Activated CD8-positive, alpha-beta memory T cell treated with anti-CD3 and anti-CD28 coated beads, Interleukin-2, amount 10 ng/mL, durations not matched to agents 7 days and 5 days (primary cell): Measurements from ENCODE around the gene F13A1. TPM values are rescaled to one million over a fixed set of nuclear protein-coding genes. Genes with fewer than 3 reads are reported as not detected.
"Not testable (repeated sequence)": the region's sequence is repeated elsewhere in the genome, so short reads cannot be mapped to it uniquely, and the experiment has no call there.

Source experiments
- ATAC-seq: fragments of 150-1000 bp; cut with Tn5 transposase; one replicate; pipeline ENCODE4 v1.10.0; 2021; ENCODE audit warnings: moderate library complexity
- CTCF ChIA-PET: fragments of 350-600 bp; sonication (Branson Sonifier 250); formaldehyde crosslinking; loops from one replicate; lab custom pipeline; 2021; ENCODE audit warnings: antibody characterized with exemption; lab: Charles Lee
- DNase-seq: peaks from one replicate; pipeline ENCODE4 v3.0.0-alpha.2; 2020
- H3K27ac Mint-ChIP-seq: one replicate; pipeline ENCODE4 v1.8.0; 2021; ENCODE audit warnings: mild to moderate bottlenecking, mixed read lengths
- H3K27me3 Mint-ChIP-seq: one replicate; pipeline ENCODE4 v1.8.0; 2021; ENCODE audit warnings: mixed read lengths
- H3K36me3 Mint-ChIP-seq: one replicate; pipeline ENCODE4 v1.8.0; 2021; ENCODE audit warnings: mild to moderate bottlenecking, mixed read lengths
- H3K4me1 Mint-ChIP-seq: one replicate; pipeline ENCODE4 v1.8.0; 2021; ENCODE audit warnings: mixed read lengths
- H3K4me3 Mint-ChIP-seq: one replicate; pipeline ENCODE4 v1.8.0; 2021; ENCODE audit warnings: mild to moderate bottlenecking, moderate library complexity, mixed read lengths
- H3K9me3 Mint-ChIP-seq: one replicate; pipeline ENCODE4 v1.8.0; 2022; ENCODE audit warnings: low read depth, mixed read lengths
- total RNA-seq, 2 experiments: library from RNA; stranded (reverse); gene quantifications; one replicate each; pipeline ENCODE4 v1.2.3, GENCODE V29; 2021

F13A1 gene
- total RNA-seq, 2 experiments from 2014 or later = not detected

GRCh38 chr6:6300383-6300782 is 20.1 kb downstream of the F13A1 start:
- H3K36me3 Mint-ChIP-seq, ATAC-seq, H3K4me3 Mint-ChIP-seq, CTCF ChIA-PET, H3K9me3 Mint-ChIP-seq, H3K27ac Mint-ChIP-seq, H3K4me1 Mint-ChIP-seq, DNase-seq: not testable (repeated sequence)
- peaks cover 12% of the 10 kb centered on the region for H3K27me3 Mint-ChIP-seq

GRCh38 chr6:6293317-6293716 is 27.1 kb downstream of the F13A1 start:
- Mint-ChIP-seq H3K36me3 (no peaks in the 10 kb centered on the region), H3K4me1 (no peaks in the 10 kb centered on the region), H3K27ac (no peak overlapping the region), H3K4me3 (no peak overlapping the region), H3K9me3 (no peaks in the 10 kb centered on the region), H3K27me3 (peaks cover 13% of the 10 kb centered on the region)
- no peak for DNase-seq
- CTCF ChIA-PET = no interaction called here
- no peak for ATAC-seq

- Mint-ChIP-seq H3K27me3 (peaks cover 21% of the 10 kb centered on the region), H3K4me3 (no peak overlapping the region), H3K9me3 (no peaks in the 10 kb centered on the region), H3K27ac (no peak overlapping the region), H3K4me1 (no peaks in the 10 kb centered on the region), H3K36me3 (no peaks in the 10 kb centered on the region)
- ATAC-seq (no peak), DNase-seq (no peak)
- CTCF ChIA-PET = no interaction called here
These were observed 33.0 kb downstream of the F13A1 start for GRCh38 chr6:6287415-6287814.

GRCh38 chr6:6285679-6286078 is 34.8 kb downstream of the F13A1 start:
- no peaks in the 10 kb centered on the region for H3K4me1 Mint-ChIP-seq
- H3K27ac Mint-ChIP-seq = no peak overlapping the region
- ATAC-seq = no peak
- DNase-seq = no peak
- CTCF ChIA-PET = no interaction called here
- H3K36me3 Mint-ChIP-seq = no peaks in the 10 kb centered on the region
- H3K4me3 Mint-ChIP-seq = no peak overlapping the region
- H3K27me3 Mint-ChIP-seq = peaks cover 15% of the 10 kb centered on the region
- no peaks in the 10 kb centered on the region for H3K9me3 Mint-ChIP-seq

GRCh38 chr6:6284221-6284966 is 36.1 kb downstream of the F13A1 start:
- H3K4me3 Mint-ChIP-seq = no peak overlapping the region
- H3K27ac Mint-ChIP-seq = no peak overlapping the region
- CTCF ChIA-PET = no interaction called here
- H3K9me3 Mint-ChIP-seq = no peaks in the 10 kb centered on the region
- H3K27me3 Mint-ChIP-seq = peaks cover 9% of the 10 kb centered on the region
- no peaks in the 10 kb centered on the region for H3K4me1 Mint-ChIP-seq
- no peaks in the 10 kb centered on the region for H3K36me3 Mint-ChIP-seq
- ATAC-seq = no peak
- no peak for DNase-seq

- no peak for ATAC-seq
- no peak for DNase-seq
- Mint-ChIP-seq H3K4me3 (no peak overlapping the region), H3K4me1 (no peaks in the 10 kb centered on the region), H3K27me3 (peaks cover 9% of the 10 kb centered on the region), H3K27ac (no peak overlapping the region), H3K9me3 (no peaks in the 10 kb centered on the region), H3K36me3 (no peaks in the 10 kb centered on the region)
- CTCF ChIA-PET = no interaction called here
These were observed 36.7 kb downstream of the F13A1 start for GRCh38 chr6:6283746-6284145.

- no peaks in the 10 kb centered on the region for H3K9me3 Mint-ChIP-seq
These were observed 37.7 kb downstream of the F13A1 start for GRCh38 chr6:6282716-6283115.

GRCh38 chr6:6277413-6277812 is 43.0 kb downstream of the F13A1 start:
- H3K4me1 Mint-ChIP-seq = no peaks in the 10 kb centered on the region
- no peak overlapping the region for H3K4me3 Mint-ChIP-seq
- H3K36me3 Mint-ChIP-seq = no peaks in the 10 kb centered on the region
- H3K9me3 Mint-ChIP-seq = no peaks in the 10 kb centered on the region
- H3K27ac Mint-ChIP-seq = no peak overlapping the region
- H3K27me3 Mint-ChIP-seq = peaks cover 8% of the 10 kb centered on the region
- CTCF ChIA-PET = no interaction called here
- DNase-seq = no peak
- ATAC-seq = no peak

More at GRCh38 chr6:6282716-6283115, 37.7 kb downstream of the F13A1 start:
- no peak overlapping the region for H3K4me3 Mint-ChIP-seq
- no peak overlapping the region for H3K27ac Mint-ChIP-seq
- no peak for DNase-seq
- CTCF ChIA-PET = no interaction called here
- peaks cover 9% of the 10 kb centered on the region for H3K27me3 Mint-ChIP-seq
- H3K36me3 Mint-ChIP-seq = no peaks in the 10 kb centered on the region
- no peaks in the 10 kb centered on the region for H3K4me1 Mint-ChIP-seq
- ATAC-seq = no peak

GRCh38 chr6:6270948-6271535 is 49.4 kb downstream of the F13A1 start:
- Mint-ChIP-seq H3K4me3 (no peak overlapping the region), H3K9me3 (no peaks in the 10 kb centered on the region), H3K27ac (no peak overlapping the region), H3K4me1 (no peaks in the 10 kb centered on the region), H3K27me3 (peaks cover 13% of the 10 kb centered on the region), H3K36me3 (no peaks in the 10 kb centered on the region)
- DNase-seq (no peak), ATAC-seq (no peak)
- CTCF ChIA-PET = no interaction called here

- H3K27me3 Mint-ChIP-seq = peaks cover 10% of the 10 kb centered on the region
- no peaks in the 10 kb centered on the region for H3K4me1 Mint-ChIP-seq
- ATAC-seq (no peak), DNase-seq (no peak)
- no peak overlapping the region for H3K4me3 Mint-ChIP-seq
- H3K36me3 Mint-ChIP-seq = no peaks in the 10 kb centered on the region
- no peak overlapping the region for H3K27ac Mint-ChIP-seq
- CTCF ChIA-PET = no interaction called here
- no peaks in the 10 kb centered on the region for H3K9me3 Mint-ChIP-seq
These were observed 60.2 kb downstream of the F13A1 start for GRCh38 chr6:6260196-6260722.

GRCh38 chr6:6256886-6257285 is 63.6 kb downstream of the F13A1 start:
- no peaks in the 10 kb centered on the region for H3K36me3 Mint-ChIP-seq
- peaks cover 19% of the 10 kb centered on the region for H3K27me3 Mint-ChIP-seq
- H3K4me3 Mint-ChIP-seq = no peak overlapping the region
- no peaks in the 10 kb centered on the region for H3K9me3 Mint-ChIP-seq
- ATAC-seq (no peak), DNase-seq (no peak)
- H3K27ac Mint-ChIP-seq = no peak overlapping the region
- CTCF ChIA-PET = no interaction called here
- H3K4me1 Mint-ChIP-seq = no peaks in the 10 kb centered on the region

GRCh38 chr6:6256259-6256658 is 64.2 kb downstream of the F13A1 start:
- DNase-seq = no peak
- Mint-ChIP-seq H3K36me3 (no peaks in the 10 kb centered on the region), H3K27ac (no peak overlapping the region), H3K9me3 (no peaks in the 10 kb centered on the region), H3K27me3 (peaks cover 23% of the 10 kb centered on the region), H3K4me3 (no peak overlapping the region), H3K4me1 (no peaks in the 10 kb centered on the region)
- CTCF ChIA-PET = no interaction called here
- no peak for ATAC-seq

GRCh38 chr6:6251555-6252280 is 68.7 kb downstream of the F13A1 start:
- H3K27me3 Mint-ChIP-seq = peaks cover 27% of the 10 kb centered on the region
- H3K36me3 Mint-ChIP-seq = no peaks in the 10 kb centered on the region
- no peaks in the 10 kb centered on the region for H3K9me3 Mint-ChIP-seq
- no peak for DNase-seq
- no peak overlapping the region for H3K4me3 Mint-ChIP-seq
- no peak for ATAC-seq
- H3K27ac Mint-ChIP-seq = no peak overlapping the region
- no peaks in the 10 kb centered on the region for H3K4me1 Mint-ChIP-seq
- CTCF ChIA-PET = no interaction called here

- Mint-ChIP-seq H3K36me3 (no peaks in the 10 kb centered on the region), H3K4me3 (no peak overlapping the region), H3K27ac (no peak overlapping the region), H3K27me3 (peaks cover 24% of the 10 kb centered on the region), H3K4me1 (no peaks in the 10 kb centered on the region), H3K9me3 (no peaks in the 10 kb centered on the region)
- ATAC-seq (no peak), DNase-seq (no peak)
- CTCF ChIA-PET = no interaction called here
These were observed 71.8 kb downstream of the F13A1 start for GRCh38 chr6:6248651-6249050.
